K562 (cell line): Measurements from ENCODE around the gene SHISA4. TPM values are rescaled to one million over a fixed set of nuclear protein-coding genes. Genes with fewer than 3 reads are reported as not detected.
A peak's percentile ranks its signal among the peaks of the same experiment; 100 is the strongest.

Source experiments
- BACH1 ChIP-seq: fragments of 200-800 bp; sonication (Bioruptor generic); IDR thresholded peaks from 2 replicates; pipeline ENCODE4 v1.6.1; 2016; ENCODE audit warnings: missing genetic modification characterization, missing compliant biosample characterization
- HDAC2 ChIP-seq: fragments of 450-650 bp; IDR thresholded peaks from 2 replicates; pipeline ENCODE4 v1.6.1; 2016; ENCODE audit warnings: mild to moderate bottlenecking
- JUN ChIP-seq, 2 experiments: sonication (generic) in 1 of 2; formaldehyde crosslinking in 1 of 2; IDR thresholded peaks; 2 replicates each; pipeline versions ENCODE4 v1.6.1 to v1.8.0; 2012 to 2022; ENCODE audit warnings: borderline replicate concordance in 2 of 2, mild to moderate bottlenecking in 2 of 2, improper control_type of control experiment in 1 of 2, low read depth in 1 of 2, low read length in 1 of 2, missing genetic modification reagents in 1 of 2
- MYBL2 ChIP-seq, 2 experiments: fragments of 450-650 bp in 1 of 2; sonication (generic) in 1 of 2; formaldehyde crosslinking in 1 of 2; IDR thresholded peaks; 2 replicates each; pipeline versions ENCODE4 v1.6.1 to v1.8.1; 2017 to 2022; ENCODE audit warnings: borderline replicate concordance in 1 of 2, inconsistent platforms in 1 of 2, low read depth in 1 of 2, mild to moderate bottlenecking in 1 of 2, missing genetic modification reagents in 1 of 2, moderate library complexity in 1 of 2
- POLR2G ChIP-seq: fragments of 200-400 bp; formaldehyde crosslinking; IDR thresholded peaks from 2 replicates; pipeline ENCODE4 v1.6.1; 2017; ENCODE audit warnings: low read depth, mild to moderate bottlenecking, antibody characterized with exemption, low read length, moderate library complexity
- POLR2H ChIP-seq: IDR thresholded peaks from 2 replicates; pipeline ENCODE4 v1.6.1; 2016; ENCODE audit warnings: missing genetic modification characterization, low read depth, mild to moderate bottlenecking, control low read depth, missing compliant biosample characterization, moderate library complexity
- ZBTB7A ChIP-seq: IDR thresholded peaks from 2 replicates; pipeline ENCODE4 v1.6.1; 2011; ENCODE audit warnings: low read depth, mild to moderate bottlenecking, low read length, moderate library complexity, borderline replicate concordance; ENCODE audit not compliant: control insufficient read depth
- ZBTB8A ChIP-seq: fragments of 450-650 bp; IDR thresholded peaks from 2 replicates; pipeline ENCODE4 v1.6.1; 2018; ENCODE audit warnings: mild to moderate bottlenecking, moderate library complexity; ENCODE audit not compliant: partially characterized antibody
- polyA plus RNA-seq, 8 experiments: library from polyadenylated mRNA; depleted of rRNA in 4 of 8; stranded (reverse) in 5 of 8; unstranded in 3 of 8; fragments of >200 nt; fragmentation: Nextera tagmentation in 2 of 8; fragmentation: Illumina TruSeq in 1 of 8; extraction: Ambion mirVana in 2 of 8; extraction: Trizol in 1 of 8; gene quantifications; 2 replicates each; pipeline versions ENCODE4 v1.2.1 to v1.2.3, GENCODE V29; 2011 to 2014; ENCODE audit warnings: inconsistent platforms in 1 of 8, missing spikeins in 1 of 8
- total RNA-seq, 7 experiments: library from RNA; depleted of rRNA in 6 of 7; stranded (reverse); fragments of >200 nt in 6 of 7; fragmentation: Illumina TruSeq in 2 of 7; extraction: Trizol in 2 of 7; gene quantifications; 2 replicates each; pipeline versions ENCODE4 v1.2.1 to v1.2.3, GENCODE V29; 2011 to 2021; ENCODE audit warnings: low replicate concordance in 1 of 7
- TF ChIP-seq, protein P1 (sequence below): sonication (generic); formaldehyde crosslinking; IDR thresholded peaks from 2 replicates; pipeline ENCODE4 v1.8.0; 2022; ENCODE audit warnings: mild to moderate bottlenecking, missing genetic modification reagents
- TF ChIP-seq, protein P2 (sequence below), 2 experiments: fragments of 450-650 bp; IDR thresholded peaks; 2 replicates each; pipeline ENCODE4 v1.6.1; 2018; ENCODE audit warnings: mild to moderate bottlenecking in 2 of 2, low read depth in 1 of 2; ENCODE audit not compliant: partially characterized antibody in 2 of 2
- TF ChIP-seq, protein P3 (sequence below): fragments of 450-650 bp; formaldehyde crosslinking; IDR thresholded peaks from 2 replicates; pipeline ENCODE4 v1.4.0; 2020; ENCODE audit warnings: mild to moderate bottlenecking, moderate library complexity
- TF ChIP-seq, protein P4 (sequence below): fragments of 250-450 bp; sonication (Bioruptor Pico); IDR thresholded peaks from 2 replicates; pipeline ENCODE4 v1.8.0; 2021; ENCODE audit warnings: borderline replicate concordance, mild to moderate bottlenecking, moderate library complexity; ENCODE audit not compliant: poor library complexity, severe bottlenecking

The SHISA4 gene
- total and polyA plus RNA-seq, 9 of the 15 experiments (the other 6 are each of a cell fraction or from before 2014, with no cell fraction given) = 0.15 to 0.95 (median 0.68) TPM; not detected in 2

DNA sequence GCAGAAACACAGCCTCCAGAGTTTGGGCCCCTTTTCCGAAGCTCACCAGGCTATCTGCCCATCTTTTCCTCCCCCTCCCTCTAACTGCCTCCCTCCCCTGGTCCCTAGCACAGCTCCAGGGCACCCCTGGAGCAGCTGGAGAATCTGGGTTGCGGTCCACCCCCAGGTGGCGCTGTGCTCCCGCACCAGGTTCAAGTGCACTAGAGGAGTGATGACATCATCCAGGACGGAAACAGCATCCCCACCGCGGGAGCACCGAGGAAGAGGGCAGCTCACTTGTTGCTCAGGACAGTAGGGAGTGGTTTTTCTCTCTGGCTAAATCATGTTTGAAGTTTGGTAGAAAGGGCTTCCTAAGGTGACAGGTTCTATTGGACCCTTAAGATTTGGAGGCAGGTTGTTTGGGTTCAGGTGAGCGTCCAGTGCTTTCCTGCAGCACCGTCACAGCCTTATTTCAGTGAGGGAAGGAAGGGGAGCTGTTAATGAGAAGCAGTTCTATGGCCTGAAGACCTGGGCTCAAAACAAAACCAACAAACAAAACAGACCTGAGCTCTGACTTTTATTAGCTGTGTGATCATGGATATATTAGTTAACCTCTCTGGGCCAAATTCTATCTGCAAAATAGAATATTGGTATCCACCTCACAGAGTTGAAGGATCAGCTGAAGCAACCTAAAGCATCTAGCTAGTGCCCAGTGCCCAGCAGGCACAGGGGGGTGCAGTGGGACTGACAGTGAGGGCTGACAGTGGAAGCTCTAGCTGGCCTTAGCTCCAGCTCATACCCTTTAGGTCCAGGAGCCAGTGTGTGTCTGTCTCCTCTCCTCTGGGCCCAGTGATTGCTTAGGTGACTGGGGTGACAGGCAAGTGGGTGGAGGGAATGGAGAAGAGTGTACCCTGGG lies 7.5 kb downstream of the SHISA4 start (continued):
- TF ChIP-seq, protein P1, sequence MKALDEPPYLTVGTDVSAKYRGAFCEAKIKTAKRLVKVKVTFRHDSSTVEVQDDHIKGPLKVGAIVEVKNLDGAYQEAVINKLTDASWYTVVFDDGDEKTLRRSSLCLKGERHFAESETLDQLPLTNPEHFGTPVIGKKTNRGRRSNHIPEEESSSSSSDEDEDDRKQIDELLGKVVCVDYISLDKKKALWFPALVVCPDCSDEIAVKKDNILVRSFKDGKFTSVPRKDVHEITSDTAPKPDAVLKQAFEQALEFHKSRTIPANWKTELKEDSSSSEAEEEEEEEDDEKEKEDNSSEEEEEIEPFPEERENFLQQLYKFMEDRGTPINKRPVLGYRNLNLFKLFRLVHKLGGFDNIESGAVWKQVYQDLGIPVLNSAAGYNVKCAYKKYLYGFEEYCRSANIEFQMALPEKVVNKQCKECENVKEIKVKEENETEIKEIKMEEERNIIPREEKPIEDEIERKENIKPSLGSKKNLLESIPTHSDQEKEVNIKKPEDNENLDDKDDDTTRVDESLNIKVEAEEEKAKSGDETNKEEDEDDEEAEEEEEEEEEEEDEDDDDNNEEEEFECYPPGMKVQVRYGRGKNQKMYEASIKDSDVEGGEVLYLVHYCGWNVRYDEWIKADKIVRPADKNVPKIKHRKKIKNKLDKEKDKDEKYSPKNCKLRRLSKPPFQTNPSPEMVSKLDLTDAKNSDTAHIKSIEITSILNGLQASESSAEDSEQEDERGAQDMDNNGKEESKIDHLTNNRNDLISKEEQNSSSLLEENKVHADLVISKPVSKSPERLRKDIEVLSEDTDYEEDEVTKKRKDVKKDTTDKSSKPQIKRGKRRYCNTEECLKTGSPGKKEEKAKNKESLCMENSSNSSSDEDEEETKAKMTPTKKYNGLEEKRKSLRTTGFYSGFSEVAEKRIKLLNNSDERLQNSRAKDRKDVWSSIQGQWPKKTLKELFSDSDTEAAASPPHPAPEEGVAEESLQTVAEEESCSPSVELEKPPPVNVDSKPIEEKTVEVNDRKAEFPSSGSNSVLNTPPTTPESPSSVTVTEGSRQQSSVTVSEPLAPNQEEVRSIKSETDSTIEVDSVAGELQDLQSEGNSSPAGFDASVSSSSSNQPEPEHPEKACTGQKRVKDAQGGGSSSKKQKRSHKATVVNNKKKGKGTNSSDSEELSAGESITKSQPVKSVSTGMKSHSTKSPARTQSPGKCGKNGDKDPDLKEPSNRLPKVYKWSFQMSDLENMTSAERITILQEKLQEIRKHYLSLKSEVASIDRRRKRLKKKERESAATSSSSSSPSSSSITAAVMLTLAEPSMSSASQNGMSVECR (CRISPR knock-in tag) = 0 out of 2 replicates have a peak, but pooled peaks have one; percentile 55
- 0 out of 2 replicates have a peak, but pooled peaks have one; percentile 31 for TF ChIP-seq ZBTB7A
- TF ChIP-seq HDAC2 = peak; percentile 59
- TF ChIP-seq JUN (IDR thresholded peaks at IDR 0.05; ENCODE audit: borderline replicate concordance, low read depth, low read length) = peak; percentile 100
- peak; percentile 99 for TF ChIP-seq JUN (CRISPR knock-in tag; IDR thresholded peaks at IDR 0.05; ENCODE audit: borderline replicate concordance)
- TF ChIP-seq, protein P2, sequence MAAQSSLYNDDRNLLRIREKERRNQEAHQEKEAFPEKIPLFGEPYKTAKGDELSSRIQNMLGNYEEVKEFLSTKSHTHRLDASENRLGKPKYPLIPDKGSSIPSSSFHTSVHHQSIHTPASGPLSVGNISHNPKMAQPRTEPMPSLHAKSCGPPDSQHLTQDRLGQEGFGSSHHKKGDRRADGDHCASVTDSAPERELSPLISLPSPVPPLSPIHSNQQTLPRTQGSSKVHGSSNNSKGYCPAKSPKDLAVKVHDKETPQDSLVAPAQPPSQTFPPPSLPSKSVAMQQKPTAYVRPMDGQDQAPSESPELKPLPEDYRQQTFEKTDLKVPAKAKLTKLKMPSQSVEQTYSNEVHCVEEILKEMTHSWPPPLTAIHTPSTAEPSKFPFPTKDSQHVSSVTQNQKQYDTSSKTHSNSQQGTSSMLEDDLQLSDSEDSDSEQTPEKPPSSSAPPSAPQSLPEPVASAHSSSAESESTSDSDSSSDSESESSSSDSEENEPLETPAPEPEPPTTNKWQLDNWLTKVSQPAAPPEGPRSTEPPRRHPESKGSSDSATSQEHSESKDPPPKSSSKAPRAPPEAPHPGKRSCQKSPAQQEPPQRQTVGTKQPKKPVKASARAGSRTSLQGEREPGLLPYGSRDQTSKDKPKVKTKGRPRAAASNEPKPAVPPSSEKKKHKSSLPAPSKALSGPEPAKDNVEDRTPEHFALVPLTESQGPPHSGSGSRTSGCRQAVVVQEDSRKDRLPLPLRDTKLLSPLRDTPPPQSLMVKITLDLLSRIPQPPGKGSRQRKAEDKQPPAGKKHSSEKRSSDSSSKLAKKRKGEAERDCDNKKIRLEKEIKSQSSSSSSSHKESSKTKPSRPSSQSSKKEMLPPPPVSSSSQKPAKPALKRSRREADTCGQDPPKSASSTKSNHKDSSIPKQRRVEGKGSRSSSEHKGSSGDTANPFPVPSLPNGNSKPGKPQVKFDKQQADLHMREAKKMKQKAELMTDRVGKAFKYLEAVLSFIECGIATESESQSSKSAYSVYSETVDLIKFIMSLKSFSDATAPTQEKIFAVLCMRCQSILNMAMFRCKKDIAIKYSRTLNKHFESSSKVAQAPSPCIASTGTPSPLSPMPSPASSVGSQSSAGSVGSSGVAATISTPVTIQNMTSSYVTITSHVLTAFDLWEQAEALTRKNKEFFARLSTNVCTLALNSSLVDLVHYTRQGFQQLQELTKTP (IDR thresholded peaks at IDR 0.05; ENCODE audit: low read depth in 1 of 2, partially characterized antibody in 2 of 2) = peak in 1 of 2 experiments; percentile 56
- TF ChIP-seq POLR2G = 0 out of 2 replicates have a peak, but pooled peaks have one; percentile 26
- TF ChIP-seq ZBTB8A = no peak
- TF ChIP-seq, protein P3, sequence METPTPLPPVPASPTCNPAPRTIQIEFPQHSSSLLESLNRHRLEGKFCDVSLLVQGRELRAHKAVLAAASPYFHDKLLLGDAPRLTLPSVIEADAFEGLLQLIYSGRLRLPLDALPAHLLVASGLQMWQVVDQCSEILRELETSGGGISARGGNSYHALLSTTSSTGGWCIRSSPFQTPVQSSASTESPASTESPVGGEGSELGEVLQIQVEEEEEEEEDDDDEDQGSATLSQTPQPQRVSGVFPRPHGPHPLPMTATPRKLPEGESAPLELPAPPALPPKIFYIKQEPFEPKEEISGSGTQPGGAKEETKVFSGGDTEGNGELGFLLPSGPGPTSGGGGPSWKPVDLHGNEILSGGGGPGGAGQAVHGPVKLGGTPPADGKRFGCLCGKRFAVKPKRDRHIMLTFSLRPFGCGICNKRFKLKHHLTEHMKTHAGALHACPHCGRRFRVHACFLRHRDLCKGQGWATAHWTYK = peak; percentile 36; the same call in 1 of the 2 replicates
- no peak for TF ChIP-seq MYBL2 (IDR thresholded peaks at IDR 0.05; ENCODE audit: low read depth)
- no peak for TF ChIP-seq MYBL2 (CRISPR knock-in tag; IDR thresholded peaks at IDR 0.05; ENCODE audit: borderline replicate concordance)
- TF ChIP-seq POLR2H (tag) = no peak
- TF ChIP-seq BACH1 (tag) = no peak
- TF ChIP-seq, protein P4, sequence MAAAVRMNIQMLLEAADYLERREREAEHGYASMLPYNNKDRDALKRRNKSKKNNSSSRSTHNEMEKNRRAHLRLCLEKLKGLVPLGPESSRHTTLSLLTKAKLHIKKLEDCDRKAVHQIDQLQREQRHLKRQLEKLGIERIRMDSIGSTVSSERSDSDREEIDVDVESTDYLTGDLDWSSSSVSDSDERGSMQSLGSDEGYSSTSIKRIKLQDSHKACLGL (CRISPR knock-in tag) = no peak
